K562 (cell line): ENCODE data around the gene EDDM13. TPM values are rescaled to one million over a fixed set of nuclear protein-coding genes. Genes with fewer than 3 reads are reported as not detected.

Source experiments
- ATF7 ChIP-seq: fragments of 450-650 bp; IDR thresholded peaks from 2 replicates; pipeline ENCODE4 v1.7.1; 2014; ENCODE audit warnings: mild to moderate bottlenecking, moderate library complexity
- ESRRB ChIP-seq: fragments of 250-450 bp; sonication (Bioruptor Pico); IDR thresholded peaks from 2 replicates; pipeline ENCODE4 v1.5.0; 2020; ENCODE audit warnings: mild to moderate bottlenecking, moderate library complexity, borderline replicate concordance
- KDM4B ChIP-seq, 2 experiments: fragments of 450-650 bp in 1 of 2; sonication (generic) in 1 of 2; IDR thresholded peaks; 2 replicates each; pipeline ENCODE4 v1.6.1; 2016 to 2017; ENCODE audit warnings: borderline replicate concordance in 2 of 2, antibody characterized with exemption in 1 of 2, low read depth in 1 of 2, mild to moderate bottlenecking in 1 of 2
- MYC ChIP-seq, 2 experiments: fragments of 250-450 bp in 1 of 2; sonication (Bioruptor Pico) in 1 of 2; IDR thresholded peaks; 2 replicates each; pipeline versions ENCODE4 v1.5.1 to v1.6.1; 2012 to 2021; ENCODE audit warnings: low read depth in 2 of 2, borderline replicate concordance in 1 of 2, improper control_type of control experiment in 1 of 2, low read length in 1 of 2, mild to moderate bottlenecking in 1 of 2, moderate library complexity in 1 of 2
- NFIX ChIP-seq: fragments of 250-450 bp; sonication (Bioruptor Pico); IDR thresholded peaks from 2 replicates; pipeline ENCODE4 v1.4.0; 2020; ENCODE audit warnings: low read depth, mild to moderate bottlenecking, moderate library complexity
- SETDB1 ChIP-seq: IDR thresholded peaks from one replicate; pipeline ENCODE4 v1.6.1; 2012; ENCODE audit warnings: low read length, control low read depth, inconsistent platforms
- SP1 ChIP-seq: sonication (generic); formaldehyde crosslinking; IDR thresholded peaks from 2 replicates; pipeline ENCODE4 v1.8.1; 2022; ENCODE audit warnings: mild to moderate bottlenecking, missing genetic modification reagents
- TAL1 ChIP-seq: fragments of 450-650 bp; IDR thresholded peaks from 2 replicates; pipeline ENCODE4 v1.6.1; 2016; ENCODE audit warnings: mild to moderate bottlenecking
- TRIM24 ChIP-seq, 2 experiments: fragments of 450-650 bp; IDR thresholded peaks; 2 replicates each; pipeline ENCODE4 v1.6.1; 2016
- ZEB2 ChIP-seq: fragments of 450-650 bp; IDR thresholded peaks from 2 replicates; pipeline ENCODE4 v1.6.1; 2016
- ZNF79 ChIP-seq: fragments of 250-450 bp; sonication (Bioruptor Pico); IDR thresholded peaks from 2 replicates; pipeline ENCODE4 v1.4.0; 2020; ENCODE audit warnings: low read depth, mild to moderate bottlenecking, moderate library complexity
- polyA plus RNA-seq, 8 experiments: library from polyadenylated mRNA; depleted of rRNA in 4 of 8; stranded (reverse) in 5 of 8; unstranded in 3 of 8; fragments of >200 nt; fragmentation: Nextera tagmentation in 2 of 8; fragmentation: Illumina TruSeq in 1 of 8; extraction: Ambion mirVana in 2 of 8; extraction: Trizol in 1 of 8; gene quantifications; 2 replicates each; pipeline versions ENCODE4 v1.2.1 to v1.2.3, GENCODE V29; 2011 to 2014; ENCODE audit warnings: inconsistent platforms in 1 of 8, missing spikeins in 1 of 8
- total RNA-seq, 7 experiments: library from RNA; depleted of rRNA in 6 of 7; stranded (reverse); fragments of >200 nt in 6 of 7; fragmentation: Illumina TruSeq in 2 of 7; extraction: Trizol in 2 of 7; gene quantifications; 2 replicates each; pipeline versions ENCODE4 v1.2.1 to v1.2.3, GENCODE V29; 2011 to 2021; ENCODE audit warnings: low replicate concordance in 1 of 7
- TF ChIP-seq, protein P1 (sequence below): fragments of 250-450 bp; sonication (Bioruptor Pico); IDR thresholded peaks from 2 replicates; pipeline ENCODE4 v1.5.0; 2021
- TF ChIP-seq, protein P2 (sequence below): fragments of 150-350 bp; conservative IDR thresholded peaks from 2 replicates; pipeline ENCODE4 v1.6.1; 2014; ENCODE audit warnings: low read length
- TF ChIP-seq, protein P3 (sequence below), 2 experiments: fragments of 250-450 bp in 1 of 2; fragments of 450-650 bp in 1 of 2; sonication (Bioruptor Pico) in 1 of 2; IDR thresholded peaks; 2 replicates each; pipeline versions ENCODE4 v1.6.1 to v1.8.0; 2016 to 2021; ENCODE audit warnings: mild to moderate bottlenecking in 2 of 2, moderate library complexity in 2 of 2, missing compliant biosample characterization in 1 of 2, missing genetic modification characterization in 1 of 2
- TF ChIP-seq, protein P4 (sequence below): fragments of 250-450 bp; sonication (Bioruptor Pico); IDR thresholded peaks from 2 replicates; pipeline ENCODE4 v1.5.0; 2021; ENCODE audit warnings: mild to moderate bottlenecking, moderate library complexity
- TF ChIP-seq, protein P5 (sequence below): fragments of 250-450 bp; sonication (Bioruptor Pico); IDR thresholded peaks from 2 replicates; pipeline ENCODE4 v1.9.0; 2021; ENCODE audit warnings: mild to moderate bottlenecking, inconsistent platforms

EDDM13 gene
- total and polyA plus RNA-seq, 9 of the 15 experiments (the other 6 are each of a cell fraction or from before 2014, with no cell fraction given): 2.0 to 7.7 (median 4.1) TPM

DNA sequence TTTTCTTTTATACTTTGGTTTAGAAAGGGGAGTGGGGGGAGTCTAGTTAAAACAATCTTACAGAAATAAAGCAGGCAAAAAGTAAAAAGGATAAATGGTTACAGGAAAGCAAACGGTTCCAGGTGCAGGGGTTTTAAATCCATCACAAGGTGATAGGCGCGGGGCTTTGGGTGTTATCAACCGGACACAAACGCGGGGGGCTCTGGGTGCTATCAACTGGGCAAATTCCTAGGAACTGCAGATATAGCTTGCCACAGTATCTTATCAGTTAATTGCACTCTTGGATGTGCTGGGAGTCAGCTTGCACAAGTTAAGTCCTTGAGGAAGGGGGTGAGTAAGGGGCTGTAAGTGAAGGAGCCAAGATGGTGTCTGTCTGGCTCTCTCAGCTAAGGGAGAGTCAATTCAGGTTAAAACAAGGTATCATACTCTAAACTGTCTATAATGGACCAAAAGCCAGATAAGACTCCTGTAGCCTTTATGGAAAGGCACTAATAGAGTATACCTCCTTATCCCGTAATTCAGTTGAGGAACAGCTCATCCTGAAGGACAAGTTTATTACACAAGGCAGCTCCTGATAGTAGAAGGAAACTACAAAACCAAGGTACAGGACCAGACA, 74.7 kb downstream of the EDDM13 start (continued):
- TF ChIP-seq, protein P1, sequence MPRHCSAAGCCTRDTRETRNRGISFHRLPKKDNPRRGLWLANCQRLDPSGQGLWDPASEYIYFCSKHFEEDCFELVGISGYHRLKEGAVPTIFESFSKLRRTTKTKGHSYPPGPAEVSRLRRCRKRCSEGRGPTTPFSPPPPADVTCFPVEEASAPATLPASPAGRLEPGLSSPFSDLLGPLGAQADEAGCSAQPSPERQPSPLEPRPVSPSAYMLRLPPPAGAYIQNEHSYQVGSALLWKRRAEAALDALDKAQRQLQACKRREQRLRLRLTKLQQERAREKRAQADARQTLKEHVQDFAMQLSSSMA (CRISPR knock-in tag): no peak
- no peak for TF ChIP-seq ATF7
- TF ChIP-seq, protein P2, sequence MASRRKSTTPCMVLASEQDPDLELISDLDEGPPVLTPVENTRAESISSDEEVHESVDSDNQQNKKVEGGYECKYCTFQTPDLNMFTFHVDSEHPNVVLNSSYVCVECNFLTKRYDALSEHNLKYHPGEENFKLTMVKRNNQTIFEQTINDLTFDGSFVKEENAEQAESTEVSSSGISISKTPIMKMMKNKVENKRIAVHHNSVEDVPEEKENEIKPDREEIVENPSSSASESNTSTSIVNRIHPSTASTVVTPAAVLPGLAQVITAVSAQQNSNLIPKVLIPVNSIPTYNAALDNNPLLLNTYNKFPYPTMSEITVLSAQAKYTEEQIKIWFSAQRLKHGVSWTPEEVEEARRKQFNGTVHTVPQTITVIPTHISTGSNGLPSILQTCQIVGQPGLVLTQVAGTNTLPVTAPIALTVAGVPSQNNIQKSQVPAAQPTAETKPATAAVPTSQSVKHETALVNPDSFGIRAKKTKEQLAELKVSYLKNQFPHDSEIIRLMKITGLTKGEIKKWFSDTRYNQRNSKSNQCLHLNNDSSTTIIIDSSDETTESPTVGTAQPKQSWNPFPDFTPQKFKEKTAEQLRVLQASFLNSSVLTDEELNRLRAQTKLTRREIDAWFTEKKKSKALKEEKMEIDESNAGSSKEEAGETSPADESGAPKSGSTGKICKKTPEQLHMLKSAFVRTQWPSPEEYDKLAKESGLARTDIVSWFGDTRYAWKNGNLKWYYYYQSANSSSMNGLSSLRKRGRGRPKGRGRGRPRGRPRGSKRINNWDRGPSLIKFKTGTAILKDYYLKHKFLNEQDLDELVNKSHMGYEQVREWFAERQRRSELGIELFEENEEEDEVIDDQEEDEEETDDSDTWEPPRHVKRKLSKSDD: no peak
- TF ChIP-seq, protein P3, sequence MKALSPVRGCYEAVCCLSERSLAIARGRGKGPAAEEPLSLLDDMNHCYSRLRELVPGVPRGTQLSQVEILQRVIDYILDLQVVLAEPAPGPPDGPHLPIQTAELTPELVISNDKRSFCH (CRISPR knock-in tag; IDR thresholded peaks at IDR 0.05): no peak
- TF ChIP-seq, protein P3 (tag; IDR thresholded peaks at IDR 0.05): peak; percentile 95
- TF ChIP-seq ZEB2: no peak
- no peak for TF ChIP-seq KDM4B (IDR thresholded peaks at IDR 0.05; ENCODE audit: borderline replicate concordance in 2 of 2, low read depth in 1 of 2)
- TF ChIP-seq, protein P4, sequence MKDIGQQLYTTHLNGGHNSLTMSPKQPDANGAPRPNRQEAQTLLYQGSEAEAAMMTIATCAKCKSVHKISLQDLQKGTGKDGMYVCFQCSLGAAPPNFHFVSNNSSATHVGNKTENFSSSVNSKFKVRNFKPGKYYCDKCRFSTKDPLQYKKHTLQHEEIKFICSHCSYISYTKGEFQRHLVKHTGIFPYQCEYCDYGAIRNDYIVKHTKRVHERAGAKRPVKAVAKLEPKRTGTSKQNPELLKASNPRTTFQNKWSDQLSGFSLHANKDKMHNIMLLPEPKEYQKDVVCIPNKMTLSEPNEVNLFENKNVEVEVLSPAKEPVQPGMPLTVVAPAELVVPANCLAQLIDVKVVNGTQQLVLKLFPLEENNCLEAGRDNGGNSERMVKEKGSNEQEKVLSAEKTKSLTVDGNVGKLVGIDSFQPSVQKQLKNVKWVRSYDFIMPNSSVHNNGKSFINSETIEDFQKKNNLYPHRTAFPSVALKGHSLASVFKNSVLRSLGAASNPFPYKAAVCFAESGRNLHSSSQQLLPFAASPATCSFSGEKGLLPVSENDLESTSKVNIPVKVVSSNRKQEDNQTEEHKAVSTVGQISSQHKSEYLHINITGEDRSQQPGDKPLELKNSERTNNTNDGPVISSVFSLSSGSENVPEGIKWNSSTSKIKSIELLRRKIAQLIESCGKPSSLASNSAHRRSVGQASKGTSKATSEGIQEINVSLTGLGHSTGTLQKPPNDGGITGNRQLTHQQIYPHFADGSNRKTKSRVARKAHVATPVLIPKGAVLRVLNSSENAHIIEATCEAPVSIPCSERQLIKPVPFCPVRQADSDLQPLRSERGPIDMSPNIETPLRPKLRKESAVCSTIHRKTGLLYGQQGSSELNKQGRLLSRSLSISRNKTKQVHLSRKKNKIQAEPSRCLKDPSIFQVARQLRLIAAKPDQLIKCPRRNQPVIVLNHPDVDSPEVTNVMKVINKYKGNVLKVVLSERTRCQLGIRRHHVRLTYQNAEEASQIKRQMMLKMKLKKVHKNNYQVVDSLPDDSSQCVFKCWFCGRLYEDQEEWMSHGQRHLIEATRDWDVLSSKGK (CRISPR knock-in tag): no peak
- no peak for TF ChIP-seq ESRRB (CRISPR knock-in tag)
- TF ChIP-seq SP1 (CRISPR knock-in tag): no peak
- TF ChIP-seq TAL1: peak; percentile 73
- no peak for TF ChIP-seq MYC (IDR thresholded peaks at IDR 0.05; ENCODE audit: low read depth, low read length)
- TF ChIP-seq MYC (CRISPR knock-in tag; IDR thresholded peaks at IDR 0.05; ENCODE audit: borderline replicate concordance, low read depth): 0 out of 2 replicates have a peak, but pooled peaks have one; percentile 58
- TF ChIP-seq TRIM24 (IDR thresholded peaks at IDR 0.05): peak in 1 of 2 experiments; percentile 38; a peak in 1 of 4 replicates
- no peak for TF ChIP-seq NFIX (CRISPR knock-in tag)
- TF ChIP-seq ZNF79 (CRISPR knock-in tag): no peak
- no peak for TF ChIP-seq SETDB1
- TF ChIP-seq, protein P5, sequence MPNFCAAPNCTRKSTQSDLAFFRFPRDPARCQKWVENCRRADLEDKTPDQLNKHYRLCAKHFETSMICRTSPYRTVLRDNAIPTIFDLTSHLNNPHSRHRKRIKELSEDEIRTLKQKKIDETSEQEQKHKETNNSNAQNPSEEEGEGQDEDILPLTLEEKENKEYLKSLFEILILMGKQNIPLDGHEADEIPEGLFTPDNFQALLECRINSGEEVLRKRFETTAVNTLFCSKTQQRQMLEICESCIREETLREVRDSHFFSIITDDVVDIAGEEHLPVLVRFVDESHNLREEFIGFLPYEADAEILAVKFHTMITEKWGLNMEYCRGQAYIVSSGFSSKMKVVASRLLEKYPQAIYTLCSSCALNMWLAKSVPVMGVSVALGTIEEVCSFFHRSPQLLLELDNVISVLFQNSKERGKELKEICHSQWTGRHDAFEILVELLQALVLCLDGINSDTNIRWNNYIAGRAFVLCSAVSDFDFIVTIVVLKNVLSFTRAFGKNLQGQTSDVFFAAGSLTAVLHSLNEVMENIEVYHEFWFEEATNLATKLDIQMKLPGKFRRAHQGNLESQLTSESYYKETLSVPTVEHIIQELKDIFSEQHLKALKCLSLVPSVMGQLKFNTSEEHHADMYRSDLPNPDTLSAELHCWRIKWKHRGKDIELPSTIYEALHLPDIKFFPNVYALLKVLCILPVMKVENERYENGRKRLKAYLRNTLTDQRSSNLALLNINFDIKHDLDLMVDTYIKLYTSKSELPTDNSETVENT: no peak
